Adrenal gland (tissue), 5 donors: ENCODE results near the gene FGF9.

ENCODE experiments used
- POLR2A ChIP-seq, 2 donors: fragments of 450-650 bp; IDR thresholded peaks; one replicate each; pipeline ENCODE4 v1.6.1; 2017; ENCODE audit warnings: antibody characterized with exemption in 2 of 2, mild to moderate bottlenecking in 2 of 2, moderate library complexity in 1 of 2
- TF ChIP-seq, protein P1 (sequence below), 6 experiments: fragments of 450-650 bp in 4 of 6; fragments of 200-600 bp in 2 of 6; sonication (generic) in 1 of 6; IDR thresholded peaks; 1 replicate in 5 of 6; 2 replicates in 1 of 6; pipeline versions ENCODE4 v1.5.1 to v1.8.0; 2016 to 2021; ENCODE audit warnings: antibody characterized with exemption in 6 of 6, mild to moderate bottlenecking in 2 of 6, moderate library complexity in 1 of 6
- donor health status: DM: no; HTN: no; CAD: no.

DNA sequence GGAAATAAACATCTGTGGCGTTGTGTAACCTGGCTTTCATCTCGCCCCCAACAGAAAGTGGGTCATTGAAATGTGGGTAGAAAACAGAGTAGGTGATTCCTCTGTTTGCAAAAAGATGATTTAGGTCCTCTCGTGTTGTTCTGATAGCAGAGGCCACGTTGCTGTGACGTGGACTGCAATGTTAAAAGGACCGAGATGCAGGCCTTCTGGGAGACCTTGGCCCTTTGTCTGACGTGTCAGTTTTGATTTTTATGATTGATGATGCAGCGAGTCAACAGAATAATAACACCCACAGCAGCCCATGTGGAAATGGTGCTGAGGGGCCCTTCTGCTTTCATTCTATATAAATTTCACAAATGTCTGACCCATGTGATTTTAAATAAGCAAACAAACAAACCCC is 68.9 kb downstream of the FGF9 start:
- TF ChIP-seq, protein P1, sequence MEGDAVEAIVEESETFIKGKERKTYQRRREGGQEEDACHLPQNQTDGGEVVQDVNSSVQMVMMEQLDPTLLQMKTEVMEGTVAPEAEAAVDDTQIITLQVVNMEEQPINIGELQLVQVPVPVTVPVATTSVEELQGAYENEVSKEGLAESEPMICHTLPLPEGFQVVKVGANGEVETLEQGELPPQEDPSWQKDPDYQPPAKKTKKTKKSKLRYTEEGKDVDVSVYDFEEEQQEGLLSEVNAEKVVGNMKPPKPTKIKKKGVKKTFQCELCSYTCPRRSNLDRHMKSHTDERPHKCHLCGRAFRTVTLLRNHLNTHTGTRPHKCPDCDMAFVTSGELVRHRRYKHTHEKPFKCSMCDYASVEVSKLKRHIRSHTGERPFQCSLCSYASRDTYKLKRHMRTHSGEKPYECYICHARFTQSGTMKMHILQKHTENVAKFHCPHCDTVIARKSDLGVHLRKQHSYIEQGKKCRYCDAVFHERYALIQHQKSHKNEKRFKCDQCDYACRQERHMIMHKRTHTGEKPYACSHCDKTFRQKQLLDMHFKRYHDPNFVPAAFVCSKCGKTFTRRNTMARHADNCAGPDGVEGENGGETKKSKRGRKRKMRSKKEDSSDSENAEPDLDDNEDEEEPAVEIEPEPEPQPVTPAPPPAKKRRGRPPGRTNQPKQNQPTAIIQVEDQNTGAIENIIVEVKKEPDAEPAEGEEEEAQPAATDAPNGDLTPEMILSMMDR (IDR thresholded peaks at IDR 0.05) = no peak
- no peak for TF ChIP-seq POLR2A (IDR thresholded peaks at IDR 0.05)
